ENCODE measurements around the gene CNR2. TPM values are rescaled to one million over a fixed set of nuclear protein-coding genes. Genes with fewer than 3 reads are reported as not detected.
"Not testable (repeated sequence)": the region's sequence is repeated elsewhere in the genome, so short reads cannot be mapped to it uniquely, and the experiment has no call there.

CNR2 gene
- total and polyA plus RNA-seq, 10 donors = 15.0 to 26.6 (median 19.9) TPM

GRCh38 chr1:23902321-23903278 lies 10.6 kb downstream of the CNR2 start:
- Histone ChIP-seq H3K27me3 (replicated peaks in 1 of 7) (peaks cover 0 to 30% (median 5%) of the 10 kb centered on the region in 7 donors), H3K9me3 (no peaks in the 10 kb centered on the region), H3K4me1 (peaks cover 8 to 86% (median 49%) of the 10 kb centered on the region in 6 donors), H3K36me3 (peaks cover 0 to 21% (median 0%) of the 10 kb centered on the region in 6 donors), H3K4me3 (peak overlapping the region in 7 of 8 donors; percentile 8 to 65 (median 27)), H3K27ac (peak overlapping the region in 1 of 8 donors; percentile 48)
- 20 to 43% (median 28%) methylated on average over 41 to 92 of the region's 92 CpGs for WGBS, 5 donors
- DNase-seq = no peak
- peak in 1 of 3 donors; percentile 42 for TF ChIP-seq POLR2AphosphoS5 (IDR thresholded peaks at IDR 0.05)
- TF ChIP-seq CTCF (IDR thresholded peaks at IDR 0.05 in 8 of 11, conservative IDR thresholded peaks at IDR 0.05 in 3 of 11) = no peak
- intact Hi-C loops (cut with DNase I; ENCODE audit: low total_unique reads) = no loop called here

DNA sequence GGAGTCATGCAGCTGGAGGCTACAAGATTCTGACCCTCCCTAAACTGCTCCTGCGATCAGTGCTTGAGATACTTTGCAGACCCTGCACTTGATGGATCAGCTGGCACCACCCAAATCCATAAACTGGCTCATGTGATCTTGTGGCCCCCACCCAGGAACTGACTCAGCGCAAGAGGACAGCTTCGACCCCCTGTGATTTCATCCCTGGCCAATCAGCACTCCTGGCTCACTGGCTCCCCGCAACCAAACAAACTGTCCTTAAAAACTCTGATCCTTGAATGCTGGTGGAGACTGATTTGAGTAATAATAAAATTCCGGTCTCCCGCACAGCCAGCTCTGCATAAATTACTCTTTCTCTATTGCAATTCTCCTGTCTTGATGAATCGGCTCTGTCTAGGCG lies 13.1 kb downstream of the CNR2 start:
- intact Hi-C loops (cut with DNase I; ENCODE audit: low total_unique reads); H3K4me3 ChIP-seq; DNase-seq; H3K27ac ChIP-seq; H3K9me3 ChIP-seq: not testable (repeated sequence)
- Histone ChIP-seq H3K27me3 (replicated peaks in 1 of 7) (peaks cover 0 to 30% (median 5%) of the 10 kb centered on the region in 7 donors), H3K4me1 (peaks cover 13 to 86% (median 53%) of the 10 kb centered on the region in 6 donors), H3K36me3 (peaks cover 0 to 14% (median 0%) of the 10 kb centered on the region in 6 donors)
- 73 to 85% (median 74%) methylated on average over 8 of the region's 8 CpGs for WGBS, 5 donors

DNA sequence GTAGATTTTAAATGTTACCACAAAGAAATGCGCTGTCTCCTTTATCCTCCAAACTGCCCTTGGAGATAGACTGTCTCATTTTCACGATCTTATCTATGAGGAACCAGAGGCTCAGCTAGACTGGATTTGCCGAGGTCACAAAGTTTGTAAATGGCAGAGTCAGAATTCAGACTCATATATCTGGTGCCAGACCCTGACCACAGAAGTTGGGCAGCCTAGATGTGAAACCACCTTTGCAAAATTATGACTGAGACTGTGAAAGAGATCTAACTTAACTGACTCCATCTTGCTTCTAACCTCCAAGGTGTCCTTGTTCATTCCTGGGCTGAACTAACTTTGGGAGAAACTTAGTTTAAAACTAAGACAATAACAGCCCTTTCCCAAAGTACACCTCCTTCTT lies 14.1 kb downstream of the CNR2 start:
- intact Hi-C loops (cut with DNase I; ENCODE audit: low total_unique reads) = no loop called here
- H3K4me1 ChIP-seq = peaks cover 9 to 86% (median 50%) of the 10 kb centered on the region in 6 donors

DNA sequence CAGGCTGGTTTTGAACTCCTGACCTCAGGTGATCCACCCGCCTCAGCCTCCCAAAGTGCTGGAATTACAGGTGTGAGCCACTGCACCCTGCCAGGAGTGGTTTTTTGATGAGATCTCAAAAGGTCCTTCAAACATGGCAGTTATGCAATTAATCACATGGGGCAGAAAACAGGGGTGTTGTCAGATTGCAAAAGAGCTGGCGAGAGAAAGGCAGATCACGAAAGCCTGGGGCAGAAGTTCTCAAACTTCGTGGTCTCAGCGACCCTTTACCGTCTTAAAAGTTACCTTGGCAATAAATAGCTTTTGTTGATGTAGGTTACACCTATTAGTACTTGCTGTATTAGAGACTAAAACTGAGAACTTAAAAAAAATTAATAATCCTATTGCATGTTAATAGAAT lies 16.1 kb downstream of the CNR2 start:
- Histone ChIP-seq H3K4me1 (peaks cover 5 to 85% (median 44%) of the 10 kb centered on the region in 6 donors), H3K27me3 (replicated peaks in 1 of 7) (peaks cover 0 to 1% (median 0%) of the 10 kb centered on the region in 7 donors), H3K36me3 (peaks cover 0 to 11% (median 0%) of the 10 kb centered on the region in 6 donors), H3K27ac (peak overlapping the region in 7 of 8 donors; percentile 15 to 76 (median 54)), H3K9me3 (no peaks in the 10 kb centered on the region), H3K4me3 (no peak overlapping the region)
- intact Hi-C loops (cut with DNase I; ENCODE audit: low total_unique reads) = no loop called here
- DNase-seq = no peak
- no peak for TF ChIP-seq POLR2AphosphoS5 (IDR thresholded peaks at IDR 0.05)
- no peak for TF ChIP-seq CTCF (IDR thresholded peaks at IDR 0.05 in 8 of 11, conservative IDR thresholded peaks at IDR 0.05 in 3 of 11)
- TF ChIP-seq POLR2A (IDR thresholded peaks at IDR 0.05) = no peak
- 36 to 64% (median 52%) methylated on average over 6 of the region's 6 CpGs for WGBS, 5 donors

More for the DNA sequence above, 14.1 kb downstream of the CNR2 start:
- Histone ChIP-seq H3K27me3 (replicated peaks in 1 of 7) (peaks cover 0 to 21% (median 5%) of the 10 kb centered on the region in 7 donors), H3K4me3 (no peak overlapping the region), H3K27ac (peak overlapping the region in 2 of 8 donors; percentile 10 to 55), H3K36me3 (peaks cover 0 to 14% (median 0%) of the 10 kb centered on the region in 6 donors), H3K9me3 (no peaks in the 10 kb centered on the region)
- TF ChIP-seq CTCF (IDR thresholded peaks at IDR 0.05 in 8 of 11, conservative IDR thresholded peaks at IDR 0.05 in 3 of 11) (no peak), POLR2AphosphoS5 (IDR thresholded peaks at IDR 0.05) (no peak), POLR2A (IDR thresholded peaks at IDR 0.05) (no peak)
- no peak for DNase-seq
- 30 to 58% (median 38%) methylated on average over 3 of the region's 3 CpGs for WGBS, 5 donors
